ENCODE measurements around the gene TTLL12. TPM values are rescaled to one million over a fixed set of nuclear protein-coding genes. Genes with fewer than 3 reads are reported as not detected.

TTLL12 gene
- total and polyA plus RNA-seq, 2 of the 8 experiments (the other 6 are each of a cell fraction or from before 2014, with no cell fraction given): 101 to 124 TPM

GRCh38 chr22:43212434-43212952, 25.6 kb upstream of the TTLL12 start (continued):
- TF ChIP-seq CTCF (IDR thresholded peaks at IDR 0.05; ENCODE audit: control extremely low read depth in 1 of 3, insufficient read depth in 1 of 3, low read depth in 1 of 3, low read length in 3 of 3) (no peak), E2F6 (IDR thresholded peaks at IDR 0.05) (no peak), SAP30 (IDR thresholded peaks at IDR 0.05; ENCODE audit: insufficient read depth, insufficient replicate concordance, low read length) (no peak)
